Upper lobe of left lung (tissue), 6 donors: ENCODE data around the gene SLIT1. TPM values are rescaled to one million over a fixed set of nuclear protein-coding genes. Genes with fewer than 3 reads are reported as not detected.

Experiments used
- ATAC-seq, 2 donors: fragments of 200-7000 bp; cut with Tn5 transposase; one replicate each; pipeline ENCODE4 v1.9.1; 2022; ENCODE audit warnings: mild to moderate bottlenecking in 2 of 2, moderate library complexity in 2 of 2; ENCODE audit not compliant: low FRiP score in 2 of 2
- DNase-seq, 2 donors: peaks; one replicate each; pipeline ENCODE4 v3.0.0-alpha.2; 2019 to 2020
- H3K27ac ChIP-seq, 4 donors: fragments of 200-600 bp; sonication (generic); one replicate each; pipeline ENCODE4 v1.5.1; 2016 to 2019
- H3K27me3 ChIP-seq, 4 donors: fragments of 200-600 bp; sonication (generic); one replicate each; pipeline ENCODE4 v1.5.1; 2017 to 2019
- H3K36me3 ChIP-seq, 4 donors: fragments of 200-600 bp; sonication (generic); one replicate each; pipeline ENCODE4 v1.5.1; 2016 to 2019
- H3K4me1 ChIP-seq, 4 donors: fragments of 200-600 bp; sonication (generic); one replicate each; pipeline ENCODE4 v1.5.1; 2018 to 2019
- H3K4me3 ChIP-seq, 4 donors: fragments of 200-600 bp; sonication (generic); one replicate each; pipeline ENCODE4 v1.5.1; 2017 to 2019; ENCODE audit warnings: mild to moderate bottlenecking in 2 of 4, moderate library complexity in 1 of 4
- H3K9me3 ChIP-seq, 4 donors: fragments of 200-600 bp; sonication (generic); one replicate each; pipeline ENCODE4 v1.5.1; 2018 to 2019
- CTCF ChIP-seq, 6 experiments: fragments of 450-650 bp in 4 of 6; fragments of 200-600 bp in 2 of 6; sonication (generic) in 2 of 6; IDR thresholded peaks; one replicate each; pipeline ENCODE4 v1.5.1; 2016 to 2019; ENCODE audit warnings: antibody characterized with exemption in 6 of 6
- EP300 ChIP-seq, 4 donors: sonication (generic); formaldehyde crosslinking; IDR thresholded peaks; one replicate each; pipeline ENCODE4 v1.5.1; 2017; ENCODE audit warnings: antibody characterized with exemption in 4 of 4, control low read depth in 2 of 4
- POLR2A ChIP-seq, 4 donors: fragments of 450-650 bp; IDR thresholded peaks; one replicate each; pipeline ENCODE4 v1.5.1; 2016 to 2017; ENCODE audit warnings: antibody characterized with exemption in 4 of 4, mild to moderate bottlenecking in 2 of 4
- POLR2AphosphoS5 ChIP-seq, 2 donors: sonication (generic); formaldehyde crosslinking; IDR thresholded peaks; one replicate each; pipeline ENCODE4 v1.5.1; 2017; ENCODE audit warnings: antibody characterized with exemption in 2 of 2
- WGBS, 2 donors: methylation state at CpG; one replicate each; pipeline ENCODE4 v1.1.5; 2017 to 2018; 5-methylcytosine and 5-hydroxymethylcytosine counted together
- total RNA-seq, 6 donors: library from RNA; depleted of rRNA in 4 of 6; stranded (reverse); fragments of >200 nt in 4 of 6; gene quantifications; one replicate each; pipeline versions ENCODE4 v1.1.0 to v1.2.1, GENCODE V29; 2016 to 2021
- donor health status: DM: no; HTN: no; CAD: no; lungs with moderate emphysema.
- donor health status: DM: no; HTN: yes; CAD: no; lungs with severe emphysema.

SLIT1 gene
- total RNA-seq, 6 donors from 2014 or later, result 0.30 to 1.6 (median 0.54) TPM; not detected in 1

GRCh38 chr10:96960872-96961271, 224.9 kb downstream of the SLIT1 start:
- no peak for ATAC-seq
- H3K4me3 ChIP-seq, result no peak overlapping the region
- TF ChIP-seq CTCF (IDR thresholded peaks at IDR 0.05), result no peak
- TF ChIP-seq EP300 (IDR thresholded peaks at IDR 0.05), result no peak
- TF ChIP-seq POLR2AphosphoS5 (IDR thresholded peaks at IDR 0.05), result no peak
- TF ChIP-seq POLR2A (IDR thresholded peaks at IDR 0.05), result no peak
- no peaks in the 10 kb centered on the region for H3K27me3 ChIP-seq
- DNase-seq, result no peak
- peaks cover 0 to 14% (median 5%) of the 10 kb centered on the region in 4 donors for H3K36me3 ChIP-seq
- 84 to 93% methylated on average over 2 of the region's 2 CpGs for WGBS, 2 donors
- no peak overlapping the region for H3K27ac ChIP-seq
- no peaks in the 10 kb centered on the region for H3K9me3 ChIP-seq
- H3K4me1 ChIP-seq, result no peaks in the 10 kb centered on the region

- 79% methylated on average over 1 of the region's 1 CpG for WGBS, 2 donors
- DNase-seq (no peak), ATAC-seq (no peak)
- Histone ChIP-seq H3K9me3 (no peaks in the 10 kb centered on the region), H3K4me1 (no peaks in the 10 kb centered on the region), H3K27me3 (no peaks in the 10 kb centered on the region), H3K4me3 (no peak overlapping the region), H3K27ac (no peak overlapping the region), H3K36me3 (peaks cover 4 to 25% (median 16%) of the 10 kb centered on the region in 4 donors)
- TF ChIP-seq EP300 (IDR thresholded peaks at IDR 0.05) (no peak), POLR2AphosphoS5 (IDR thresholded peaks at IDR 0.05) (no peak), CTCF (IDR thresholded peaks at IDR 0.05) (no peak), POLR2A (IDR thresholded peaks at IDR 0.05) (no peak)
Measured at GRCh38 chr10:96959733-96960132, 226.0 kb downstream of the SLIT1 start.

GRCh38 chr10:96958071-96958470, 227.7 kb downstream of the SLIT1 start:
- WGBS, 2 donors, result 89 to 99% methylated on average over 2 of the region's 2 CpGs
- Histone ChIP-seq H3K27me3 (no peaks in the 10 kb centered on the region), H3K9me3 (no peaks in the 10 kb centered on the region), H3K4me3 (no peak overlapping the region), H3K36me3 (peaks cover 7 to 29% (median 19%) of the 10 kb centered on the region in 4 donors), H3K27ac (no peak overlapping the region), H3K4me1 (no peaks in the 10 kb centered on the region)
- DNase-seq (no peak), ATAC-seq (no peak)
- TF ChIP-seq CTCF (IDR thresholded peaks at IDR 0.05) (no peak), EP300 (IDR thresholded peaks at IDR 0.05) (no peak), POLR2A (IDR thresholded peaks at IDR 0.05) (no peak), POLR2AphosphoS5 (IDR thresholded peaks at IDR 0.05) (no peak)

- DNase-seq (no peak), ATAC-seq (no peak)
- Histone ChIP-seq H3K4me3 (no peak overlapping the region), H3K9me3 (no peaks in the 10 kb centered on the region), H3K36me3 (peaks cover 7 to 36% (median 20%) of the 10 kb centered on the region in 4 donors), H3K27me3 (no peaks in the 10 kb centered on the region), H3K4me1 (no peaks in the 10 kb centered on the region), H3K27ac (no peak overlapping the region)
- WGBS, 2 donors, result 91 to 93% methylated on average over 4 of the region's 4 CpGs
- TF ChIP-seq POLR2AphosphoS5 (IDR thresholded peaks at IDR 0.05) (no peak), POLR2A (IDR thresholded peaks at IDR 0.05) (no peak), CTCF (IDR thresholded peaks at IDR 0.05) (no peak), EP300 (IDR thresholded peaks at IDR 0.05) (no peak)
Measured at GRCh38 chr10:96955794-96956193, 230.0 kb downstream of the SLIT1 start.

- DNase-seq, result no peak
- TF ChIP-seq POLR2A (IDR thresholded peaks at IDR 0.05), result no peak
- no peak for TF ChIP-seq EP300 (IDR thresholded peaks at IDR 0.05)
- no peak for TF ChIP-seq CTCF (IDR thresholded peaks at IDR 0.05)
- no peak for TF ChIP-seq POLR2AphosphoS5 (IDR thresholded peaks at IDR 0.05)
- Histone ChIP-seq H3K4me3 (no peak overlapping the region), H3K27ac (no peak overlapping the region), H3K4me1 (no peaks in the 10 kb centered on the region), H3K9me3 (no peaks in the 10 kb centered on the region), H3K36me3 (peaks cover 7 to 43% (median 20%) of the 10 kb centered on the region in 4 donors), H3K27me3 (no peaks in the 10 kb centered on the region)
- 89 to 91% methylated on average over 2 of the region's 2 CpGs for WGBS, 2 donors
- no peak for ATAC-seq
Measured at GRCh38 chr10:96951954-96952353, 233.8 kb downstream of the SLIT1 start.
